ENCODE results near the gene COL4A3.

The COL4A3 gene

GRCh38 chr2:227163998-227164762 is at the start of gene COL4A3, which contains the start of gene COL4A4:
TSS of gene COL4A3 (plus strand) at chr2:227164624. CDS start at chr2:227164727, 103 bp downstream.
TSS of gene COL4A4 (minus strand) at chr2:227164205. CDS start at chr2:227147483, 16,722 bp downstream.
- DNase-seq = no peak

DNA sequence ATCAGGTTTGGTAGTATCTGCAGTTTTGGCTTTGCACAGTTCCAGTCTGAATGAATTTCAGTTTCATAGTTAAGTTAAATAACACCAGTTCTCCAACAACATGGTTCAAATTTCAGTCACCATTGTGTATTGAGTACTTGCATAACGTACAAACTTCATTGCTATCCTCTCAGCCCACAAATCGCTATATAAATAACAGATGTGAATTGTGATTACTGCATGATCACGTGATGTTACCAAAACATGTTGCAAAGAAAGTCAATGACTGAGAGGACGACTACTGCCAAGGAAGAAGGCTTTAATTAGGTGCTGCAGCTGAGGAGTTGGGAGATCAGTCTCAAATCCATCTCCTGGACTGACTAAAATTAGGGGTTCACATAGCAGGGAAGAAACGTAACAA is 48.7 kb upstream of the COL4A3 start:
- no peak for DNase-seq

GRCh38 chr2:227117027-227117426 is 47.4 kb upstream of the COL4A3 start:
- DNase-seq = no peak

GRCh38 chr2:227117852-227118251 is 46.6 kb upstream of the COL4A3 start:
- DNase-seq = no peak

GRCh38 chr2:227118353-227118752 is 46.1 kb upstream of the COL4A3 start:
- DNase-seq = no peak

DNA sequence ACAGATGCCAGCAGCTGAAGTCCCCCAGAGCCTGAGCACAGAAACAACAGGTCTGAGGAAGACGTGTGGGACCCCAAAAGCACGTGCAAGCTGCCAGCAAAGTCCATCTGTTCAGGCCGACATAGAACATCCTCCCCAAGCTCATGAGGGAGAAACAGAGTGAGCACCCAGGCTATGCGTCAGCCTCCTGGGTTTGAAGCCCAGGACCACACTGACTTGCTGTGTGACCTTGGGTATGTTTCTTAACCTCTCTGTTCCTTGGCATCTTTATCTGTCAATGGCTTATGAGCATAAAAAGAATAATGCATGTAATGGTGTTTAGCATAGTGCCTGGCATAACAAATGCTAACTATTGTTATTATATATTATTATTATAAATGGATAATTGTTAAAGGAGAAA is 40.7 kb upstream of the COL4A3 start:
- DNase-seq = no peak

- no peak for DNase-seq
These were observed 39.6 kb upstream of the COL4A3 start for GRCh38 chr2:227124811-227125210.

GRCh38 chr2:227125506-227125905 is 38.9 kb upstream of the COL4A3 start:
- DNase-seq = no peak

DNA sequence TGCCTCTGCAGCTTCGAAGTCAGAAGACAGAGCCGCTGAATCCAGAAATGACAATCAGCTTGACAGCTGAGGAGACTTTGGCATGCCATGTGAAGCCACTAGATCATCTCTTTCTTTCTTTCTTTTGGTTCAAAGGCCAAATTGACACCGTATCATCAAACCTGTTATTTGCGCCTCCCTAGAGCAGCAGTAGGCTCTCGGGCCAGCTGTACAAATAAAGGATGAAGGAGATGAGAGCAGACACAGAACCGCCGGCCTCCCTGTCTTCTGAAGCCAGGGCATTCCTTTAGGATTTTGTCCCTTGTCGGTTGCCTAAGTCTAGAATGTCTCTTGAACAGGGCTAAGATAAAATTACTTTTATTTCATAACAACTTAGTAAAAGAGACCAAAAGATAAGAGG is 37.2 kb upstream of the COL4A3 start:
- no peak for DNase-seq

DNA sequence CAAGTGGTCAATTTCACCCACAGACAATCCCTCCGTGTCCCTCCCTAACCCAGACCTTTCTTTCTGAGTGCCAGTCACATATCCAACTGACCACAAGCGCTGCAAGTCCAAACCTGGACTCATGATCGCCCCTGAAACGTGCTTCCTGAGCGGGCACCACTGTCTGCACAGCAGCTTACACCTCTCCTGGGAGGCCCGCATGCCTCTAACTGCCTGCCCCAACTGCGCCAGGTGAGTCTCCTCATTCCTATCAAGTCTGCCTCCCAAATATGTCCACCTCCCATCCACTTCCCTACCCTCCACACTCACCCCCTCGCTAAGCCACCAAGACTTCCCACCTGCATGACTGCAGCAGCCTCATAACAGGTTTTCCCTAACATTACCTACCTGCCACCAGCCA is 33.8 kb upstream of the COL4A3 start:
- DNase-seq = no peak

DNA sequence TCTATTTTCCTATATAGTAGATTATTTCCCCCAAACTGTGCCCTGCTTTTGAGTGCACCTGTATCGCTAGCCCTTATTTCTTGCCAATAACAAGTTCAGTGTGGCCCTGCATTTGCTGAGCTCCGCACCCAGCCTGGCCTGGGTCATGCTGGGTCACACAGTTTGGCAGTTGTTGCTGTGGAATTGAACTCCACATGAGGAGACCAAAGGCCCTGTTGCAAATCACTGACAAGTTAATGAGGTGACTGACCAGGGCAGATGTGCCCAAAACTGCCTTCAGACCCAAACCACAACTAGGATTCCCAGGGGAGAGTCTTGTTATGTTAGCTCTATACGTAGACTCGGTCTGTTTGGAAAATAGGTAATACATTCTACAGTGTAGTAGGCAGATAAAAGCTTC is 31.4 kb upstream of the COL4A3 start:
- no peak for DNase-seq

DNA sequence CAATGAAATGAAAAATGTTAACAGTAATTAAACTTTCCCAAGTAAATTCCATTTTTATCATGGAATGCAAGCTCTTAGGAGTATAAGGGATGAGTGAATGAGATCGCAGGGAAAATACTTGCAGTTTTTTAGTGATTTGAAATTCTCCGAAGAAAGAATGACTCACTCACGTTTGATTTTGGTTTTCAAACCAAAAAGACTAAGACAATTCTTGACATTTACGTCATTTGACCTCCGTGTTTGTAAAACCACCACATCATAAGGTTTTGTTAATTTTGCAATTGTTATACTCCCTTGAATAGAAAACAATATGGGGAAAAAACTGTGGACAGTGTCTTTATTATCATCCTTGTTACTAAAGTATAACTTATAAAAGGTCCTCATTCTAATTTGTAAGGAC is 29.8 kb upstream of the COL4A3 start:
- DNase-seq = no peak

GRCh38 chr2:227141301-227141700 is 23.1 kb upstream of the COL4A3 start:
- DNase-seq = no peak

DNA sequence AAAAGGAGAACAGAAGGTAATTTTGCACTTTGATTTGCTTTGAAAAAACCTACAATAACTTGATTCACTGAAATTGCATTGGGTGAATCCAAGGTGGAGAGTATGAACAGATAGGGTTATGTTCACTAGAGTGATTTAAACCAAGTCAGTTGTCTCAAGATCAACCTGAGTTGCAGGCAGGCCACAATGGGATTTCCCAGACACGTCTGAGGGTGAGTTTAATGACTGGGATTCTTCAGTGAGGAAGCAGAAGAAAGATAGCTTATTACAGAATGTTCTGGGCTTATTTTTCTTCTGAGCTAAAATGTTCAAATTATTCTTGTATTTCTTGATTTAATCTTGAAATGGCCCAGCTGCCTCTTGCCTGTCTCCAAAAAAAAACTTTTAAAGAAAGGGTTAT is 20.5 kb upstream of the COL4A3 start:
- no peak for DNase-seq

DNA sequence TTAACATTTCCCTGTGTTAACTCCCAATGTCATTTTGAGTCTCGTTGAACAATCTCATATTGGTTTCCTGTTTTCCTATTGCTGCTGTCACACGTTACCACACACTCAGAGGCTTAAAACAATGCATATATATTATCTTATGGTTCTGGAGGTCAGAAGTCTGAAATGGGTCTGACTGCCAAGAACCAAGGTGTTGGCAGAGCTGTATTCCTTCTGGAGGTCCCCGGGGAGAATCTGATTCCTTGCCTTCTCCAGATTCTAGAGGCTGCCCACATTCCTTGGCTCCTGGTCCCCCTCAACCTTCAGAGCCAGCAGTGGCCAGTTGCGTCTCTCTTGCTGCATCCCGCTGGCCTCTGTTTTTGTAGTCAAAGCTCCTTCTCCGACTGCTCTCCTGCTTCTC is 18.0 kb upstream of the COL4A3 start:
- no peak for DNase-seq

GRCh38 chr2:227147023-227147422 is 17.4 kb upstream of the COL4A3 start:
- no peak for DNase-seq

DNA sequence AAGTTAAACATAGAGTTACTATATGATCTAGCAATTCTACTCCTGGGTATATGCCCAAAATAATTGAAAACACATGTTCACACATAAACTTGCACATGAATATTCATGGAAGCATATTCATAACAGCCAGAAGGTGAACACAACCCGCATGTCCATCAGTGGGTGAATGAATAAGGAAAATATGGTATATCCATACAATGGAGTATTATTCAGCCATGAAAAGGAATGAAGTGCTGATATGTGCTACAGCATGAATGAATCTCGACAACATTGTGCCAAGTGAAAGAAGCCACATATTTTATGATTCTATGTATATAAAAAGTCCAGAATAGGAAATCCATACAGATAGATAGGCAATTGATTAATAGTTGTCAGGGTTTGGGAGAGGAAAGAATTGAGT is 16.3 kb upstream of the COL4A3 start:
- no peak for DNase-seq

- DNase-seq = no peak
These were observed 14.0 kb upstream of the COL4A3 start for GRCh38 chr2:227150222-227150936.

GRCh38 chr2:227152093-227152766 is 12.2 kb upstream of the COL4A3 start:
- no peak for DNase-seq

DNA sequence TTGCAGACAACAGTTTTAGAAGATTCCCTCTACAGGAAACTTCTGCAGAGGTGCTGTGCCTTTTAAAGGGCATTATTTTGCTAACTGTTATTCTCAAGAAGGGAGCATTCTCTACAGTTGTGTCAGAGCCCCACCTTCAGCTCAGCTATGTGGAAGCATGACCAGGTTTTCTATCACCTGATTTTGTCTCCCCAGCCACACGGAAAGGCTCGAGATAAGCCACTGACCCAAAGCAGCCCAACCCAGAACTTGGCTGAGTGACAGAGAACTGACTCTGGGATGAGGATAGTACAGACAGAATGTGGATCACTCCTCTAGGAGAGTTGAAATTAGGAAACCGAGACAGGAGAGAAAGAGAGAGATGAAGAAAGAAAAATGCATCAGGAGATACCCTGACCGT is 11.1 kb upstream of the COL4A3 start:
- DNase-seq = no peak

GRCh38 chr2:227153758-227154486 is 10.5 kb upstream of the COL4A3 start:
- DNase-seq = no peak

- DNase-seq = no peak
These were observed 9.2 kb upstream of the COL4A3 start for GRCh38 chr2:227154986-227155774.

Measured in NCI-H446 treated with DMSO at 0.1 percent for 48 hours (cell line).